ENCODE results near the gene CHD5. TPM values are rescaled to one million over a fixed set of nuclear protein-coding genes. Genes with fewer than 3 reads are reported as not detected.

The CHD5 gene
- total and polyA plus RNA-seq, 12 donors: 0.07 to 56.5 (median 2.1) TPM; not detected in 2

GRCh38 chr1:6098303-6099215 lies 81.6 kb downstream of the CHD5 start:
- no peaks in the 10 kb centered on the region for H3K9me3 ChIP-seq (replicated peaks in 1 of 3)
- DNase-seq: no peak
- TF ChIP-seq POLR2A (IDR thresholded peaks at IDR 0.05): no peak
- no peak for TF ChIP-seq CTCF (IDR thresholded peaks at IDR 0.05)
- no peak overlapping the region for H3K27ac ChIP-seq
- WGBS, 4 donors: 79 to 92% (median 86%) methylated on average over 19 to 24 of the region's 24 CpGs
- H3K36me3 ChIP-seq (replicated peaks in 1 of 2): no peaks in the 10 kb centered on the region
- intact Hi-C loops (cut with DNase I): loop anchor here in 1 of 2 donors (10.0 kb wide), 1 partner anchor 64 kb away; no protein-coding TSS in a partner anchor
- no peak overlapping the region for H3K4me3 ChIP-seq
- H3K4me1 ChIP-seq (replicated peaks in 1 of 2): no peaks in the 10 kb centered on the region
- H3K27me3 ChIP-seq: peaks cover 3% of the 10 kb centered on the region

GRCh38 chr1:6097824-6098223 lies 82.3 kb downstream of the CHD5 start:
- DNase-seq: no peak
- TF ChIP-seq CTCF (IDR thresholded peaks at IDR 0.05) (no peak), POLR2A (IDR thresholded peaks at IDR 0.05) (no peak)
- Histone ChIP-seq H3K27ac (no peak overlapping the region), H3K4me1 (replicated peaks in 1 of 2) (no peaks in the 10 kb centered on the region), H3K36me3 (replicated peaks in 1 of 2) (no peaks in the 10 kb centered on the region), H3K27me3 (peaks cover 3% of the 10 kb centered on the region), H3K4me3 (no peak overlapping the region), H3K9me3 (replicated peaks in 1 of 3) (no peaks in the 10 kb centered on the region)
- intact Hi-C loops (cut with DNase I): loop anchor here in 1 of 2 donors (10.0 kb wide), 1 partner anchor 63 kb away; no protein-coding TSS in a partner anchor
- 87 to 93% (median 90%) methylated on average over 17 of the region's 17 CpGs for WGBS, 4 donors

- H3K9me3 ChIP-seq (replicated peaks in 1 of 3): no peaks in the 10 kb centered on the region
- WGBS, 4 donors: 92 to 97% (median 94%) methylated on average over 5 to 15 of the region's 15 CpGs
- no peak for DNase-seq
- intact Hi-C loops (cut with DNase I): loop anchor here in 1 of 2 donors (10.0 kb wide), 1 partner anchor 62 kb away; no protein-coding TSS in a partner anchor
- no peak overlapping the region for H3K4me3 ChIP-seq
- TF ChIP-seq CTCF (IDR thresholded peaks at IDR 0.05) (no peak), POLR2A (IDR thresholded peaks at IDR 0.05) (no peak)
- no peak overlapping the region for H3K27ac ChIP-seq
- peaks cover 3% of the 10 kb centered on the region for H3K27me3 ChIP-seq
- H3K36me3 ChIP-seq (replicated peaks in 1 of 2): no peaks in the 10 kb centered on the region
- no peaks in the 10 kb centered on the region for H3K4me1 ChIP-seq (replicated peaks in 1 of 2)
Measured at GRCh38 chr1:6097117-6097595, 83.0 kb downstream of the CHD5 start.

GRCh38 chr1:6096243-6097116 lies 83.6 kb downstream of the CHD5 start:
- no peak for DNase-seq

More at GRCh38 chr1:6096243-6097116, 83.6 kb downstream of the CHD5 start:
- H3K4me1 ChIP-seq (replicated peaks in 1 of 2): no peaks in the 10 kb centered on the region
- H3K9me3 ChIP-seq (replicated peaks in 1 of 3): no peaks in the 10 kb centered on the region
- no peak overlapping the region for H3K4me3 ChIP-seq
- no peaks in the 10 kb centered on the region for H3K36me3 ChIP-seq (replicated peaks in 1 of 2)
- intact Hi-C loops (cut with DNase I): loop anchor here in 1 of 2 donors (10.0 kb wide), 1 partner anchor 62 kb away; no protein-coding TSS in a partner anchor
- no peak overlapping the region for H3K27ac ChIP-seq
- H3K27me3 ChIP-seq: no peaks in the 10 kb centered on the region
- 90 to 92% (median 91%) methylated on average over 2 to 23 of the region's 23 CpGs for WGBS, 4 donors
- no peak for TF ChIP-seq POLR2A (IDR thresholded peaks at IDR 0.05)
- TF ChIP-seq CTCF (IDR thresholded peaks at IDR 0.05): no peak

All from adrenal gland (tissue), 12 donors.